ENCODE data around the gene NFE2L2. TPM values are rescaled to one million over a fixed set of nuclear protein-coding genes. Genes with fewer than 3 reads are reported as not detected.
A peak's percentile ranks its signal among the peaks of the same experiment; 100 is the strongest.

The NFE2L2 gene
- total RNA-seq, 4 donors from 2014 or later, result 55.5 to 111 (median 89.2) TPM

DNA sequence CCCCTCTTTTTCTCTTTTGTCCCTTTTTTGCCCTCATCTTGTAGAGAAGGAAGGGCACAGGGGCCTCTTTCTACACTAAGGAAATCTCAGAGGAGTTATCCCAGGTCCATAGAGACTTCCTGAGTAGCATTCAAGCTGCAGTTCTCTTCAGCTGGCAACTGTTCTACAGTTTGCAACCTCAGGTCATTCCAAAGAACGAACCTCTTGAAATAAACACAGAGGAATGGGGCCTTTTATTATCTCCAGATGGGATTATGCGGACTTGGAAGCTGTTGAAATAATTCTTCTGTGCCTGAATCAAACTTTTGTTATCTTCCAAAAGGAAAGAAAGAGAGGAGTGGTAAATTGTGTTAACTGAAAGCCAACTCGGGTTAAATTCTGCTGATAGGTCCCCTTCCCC lies 31.0 kb upstream of the NFE2L2 start:
- Histone ChIP-seq H3K27ac (peak overlapping the region; percentile 21 to 75 (median 44)), H3K27me3 (no peaks in the 10 kb centered on the region), H3K9me3 (no peaks in the 10 kb centered on the region), H3K4me3 (no peak overlapping the region), H3K36me3 (no peaks in the 10 kb centered on the region), H3K4me1 (peaks cover 0 to 12% (median 0%) of the 10 kb centered on the region in 3 donors)
- WGBS, 2 donors (ENCODE audit: low coverage in 1 of 2), result 13 to 21% methylated on average over 3 of the region's 3 CpGs
- TF ChIP-seq POLR2A (IDR thresholded peaks at IDR 0.05) (no peak), POLR2AphosphoS5 (IDR thresholded peaks at IDR 0.05) (no peak), EP300 (IDR thresholded peaks at IDR 0.05) (no peak)
- TF ChIP-seq, protein P1, sequence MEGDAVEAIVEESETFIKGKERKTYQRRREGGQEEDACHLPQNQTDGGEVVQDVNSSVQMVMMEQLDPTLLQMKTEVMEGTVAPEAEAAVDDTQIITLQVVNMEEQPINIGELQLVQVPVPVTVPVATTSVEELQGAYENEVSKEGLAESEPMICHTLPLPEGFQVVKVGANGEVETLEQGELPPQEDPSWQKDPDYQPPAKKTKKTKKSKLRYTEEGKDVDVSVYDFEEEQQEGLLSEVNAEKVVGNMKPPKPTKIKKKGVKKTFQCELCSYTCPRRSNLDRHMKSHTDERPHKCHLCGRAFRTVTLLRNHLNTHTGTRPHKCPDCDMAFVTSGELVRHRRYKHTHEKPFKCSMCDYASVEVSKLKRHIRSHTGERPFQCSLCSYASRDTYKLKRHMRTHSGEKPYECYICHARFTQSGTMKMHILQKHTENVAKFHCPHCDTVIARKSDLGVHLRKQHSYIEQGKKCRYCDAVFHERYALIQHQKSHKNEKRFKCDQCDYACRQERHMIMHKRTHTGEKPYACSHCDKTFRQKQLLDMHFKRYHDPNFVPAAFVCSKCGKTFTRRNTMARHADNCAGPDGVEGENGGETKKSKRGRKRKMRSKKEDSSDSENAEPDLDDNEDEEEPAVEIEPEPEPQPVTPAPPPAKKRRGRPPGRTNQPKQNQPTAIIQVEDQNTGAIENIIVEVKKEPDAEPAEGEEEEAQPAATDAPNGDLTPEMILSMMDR (IDR thresholded peaks at IDR 0.05), result no peak
- ATAC-seq, result peak; percentile 78

- H3K4me3 ChIP-seq, result no peak overlapping the region
- no peaks in the 10 kb centered on the region for H3K27me3 ChIP-seq
- no peak for ATAC-seq
- WGBS, 2 donors (ENCODE audit: low coverage in 1 of 2), result 92 to 100% methylated on average over 1 to 3 of the region's 4 CpGs
- TF ChIP-seq POLR2A (IDR thresholded peaks at IDR 0.05) (no peak), EP300 (IDR thresholded peaks at IDR 0.05) (no peak), POLR2AphosphoS5 (IDR thresholded peaks at IDR 0.05) (no peak)
- TF ChIP-seq, protein P1 (IDR thresholded peaks at IDR 0.05), result no peak
- H3K36me3 ChIP-seq, result peaks cover 0 to 9% of the 10 kb centered on the region in 2 donors
- H3K4me1 ChIP-seq, result peaks cover 0 to 12% (median 0%) of the 10 kb centered on the region in 3 donors
- H3K27ac ChIP-seq, result no peak overlapping the region
- H3K9me3 ChIP-seq, result no peaks in the 10 kb centered on the region
Observed at GRCh38 chr2:177291701-177292100, 27.2 kb upstream of the NFE2L2 start.

DNA sequence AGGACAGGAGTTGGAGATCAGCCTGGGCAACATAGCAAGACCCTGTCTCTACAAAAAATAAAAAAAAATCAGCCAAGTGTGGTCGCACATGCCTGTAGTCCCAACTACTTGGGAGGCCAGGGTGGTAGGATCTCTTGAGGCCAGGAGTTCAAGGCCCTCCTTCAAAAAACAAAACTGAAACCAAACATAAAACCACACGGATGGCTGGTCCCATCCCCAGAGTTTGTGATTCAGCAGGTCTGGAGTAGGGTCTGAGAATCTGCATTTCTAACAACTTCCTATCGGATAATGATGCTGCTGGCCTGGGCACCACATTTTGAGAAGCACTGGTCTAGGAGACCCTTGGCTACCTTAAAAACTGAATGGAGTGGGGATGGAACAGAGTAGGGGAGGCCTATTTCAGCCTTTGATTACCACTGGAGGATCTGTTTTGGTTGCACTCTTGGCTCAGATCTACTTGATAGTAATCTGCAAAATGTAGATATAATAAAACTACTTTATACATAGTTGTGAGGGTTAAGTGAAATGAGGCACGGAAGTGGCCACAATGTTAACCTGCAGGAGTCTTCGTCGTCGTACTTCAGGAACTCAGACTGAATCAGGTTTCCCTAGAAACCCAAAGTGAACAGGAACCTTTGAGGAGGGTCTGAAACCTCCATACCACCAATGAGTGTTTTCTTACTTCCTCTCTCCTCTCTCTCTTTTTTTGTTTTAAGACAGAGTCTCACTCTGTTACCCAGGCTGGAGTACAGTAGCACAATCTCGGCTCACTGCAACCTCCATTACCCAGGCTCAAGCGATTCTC lies 25.5 kb upstream of the NFE2L2 start:
- no peaks in the 10 kb centered on the region for H3K4me1 ChIP-seq
- WGBS, 2 donors (ENCODE audit: low coverage in 1 of 2), result 64 to 71% methylated on average over 7 to 8 of the region's 9 CpGs
- TF ChIP-seq POLR2A (IDR thresholded peaks at IDR 0.05) (no peak), EP300 (IDR thresholded peaks at IDR 0.05) (no peak), POLR2AphosphoS5 (IDR thresholded peaks at IDR 0.05) (no peak)
- TF ChIP-seq, protein P1 (IDR thresholded peaks at IDR 0.05), result no peak
- H3K27ac ChIP-seq, result no peak overlapping the region
- no peaks in the 10 kb centered on the region for H3K9me3 ChIP-seq
- no peak overlapping the region for H3K4me3 ChIP-seq
- peaks cover 0 to 14% of the 10 kb centered on the region in 2 donors for H3K36me3 ChIP-seq
- no peaks in the 10 kb centered on the region for H3K27me3 ChIP-seq
- no peak for ATAC-seq

- no peak for ATAC-seq
- TF ChIP-seq POLR2AphosphoS5 (IDR thresholded peaks at IDR 0.05) (no peak), POLR2A (IDR thresholded peaks at IDR 0.05) (no peak), EP300 (IDR thresholded peaks at IDR 0.05) (no peak)
- TF ChIP-seq, protein P1 (IDR thresholded peaks at IDR 0.05), result no peak
- no peaks in the 10 kb centered on the region for H3K9me3 ChIP-seq
- H3K36me3 ChIP-seq, result peaks cover 0 to 14% of the 10 kb centered on the region in 2 donors
- WGBS, 2 donors (ENCODE audit: low coverage in 1 of 2), result 80 to 100% methylated on average over 1 of the region's 1 CpG
- H3K27ac ChIP-seq, result no peak overlapping the region
- H3K4me1 ChIP-seq, result peaks cover 0 to 17% (median 0%) of the 10 kb centered on the region in 3 donors
- no peak overlapping the region for H3K4me3 ChIP-seq
- H3K27me3 ChIP-seq, result no peaks in the 10 kb centered on the region
Observed at GRCh38 chr2:177287814-177288213, 23.3 kb upstream of the NFE2L2 start.
